ENCODE data around the gene URGCP. TPM values are rescaled to one million over a fixed set of nuclear protein-coding genes. Genes with fewer than 3 reads are reported as not detected.

The URGCP gene
- total RNA-seq, 1 donor from 2014 or later = 28.2 TPM

GRCh38 chr7:43926798-43927123 lies 20.4 kb upstream of the URGCP start:
- TF ChIP-seq CTCF (conservative IDR thresholded peaks at IDR 0.05) = peak; percentile 24
- no peaks in the 10 kb centered on the region for H3K4me1 Mint-ChIP-seq (ENCODE audit: unreplicated experiment)
- peak overlapping the region; percentile 94 for H3K27ac Mint-ChIP-seq
- no peaks in the 10 kb centered on the region for H3K27me3 Mint-ChIP-seq
- peak overlapping the region; percentile 91 for H3K4me3 Mint-ChIP-seq
- no peaks in the 10 kb centered on the region for H3K9me3 Mint-ChIP-seq
- H3K36me3 Mint-ChIP-seq = no peaks in the 10 kb centered on the region
- no peak for DNase-seq (ENCODE audit: extremely low spot score, unreplicated experiment)

- peak within 1 kb of the TSS; percentile 94 for H3K27ac Mint-ChIP-seq
- no peaks in the 10 kb centered on the region for H3K9me3 Mint-ChIP-seq
- H3K27me3 Mint-ChIP-seq = no peaks in the 10 kb centered on the region
Observed at GRCh38 chr7:43925984-43926797, 19.8 kb upstream of the URGCP start, which contains the start of gene UBE2D4. Gene UBE2D4, plus strand, starts transcription at chr7:43926436. Its CDS starts 97 bp downstream, at chr7:43926533.

GRCh38 chr7:43922726-43923125 lies 16.3 kb upstream of the URGCP start:
- peaks cover 3% of the 10 kb centered on the region for H3K36me3 Mint-ChIP-seq
- no peaks in the 10 kb centered on the region for H3K9me3 Mint-ChIP-seq
- no peak overlapping the region for H3K4me3 Mint-ChIP-seq
- no peaks in the 10 kb centered on the region for H3K4me1 Mint-ChIP-seq (ENCODE audit: unreplicated experiment)
- no peak overlapping the region for H3K27ac Mint-ChIP-seq
- no peak for DNase-seq (ENCODE audit: extremely low spot score, unreplicated experiment)
- no peaks in the 10 kb centered on the region for H3K27me3 Mint-ChIP-seq
- TF ChIP-seq CTCF (conservative IDR thresholded peaks at IDR 0.05) = no peak

More at GRCh38 chr7:43925984-43926797, 19.8 kb upstream of the URGCP start, which contains the start of gene UBE2D4:
- no peak for TF ChIP-seq CTCF (conservative IDR thresholded peaks at IDR 0.05)
- peak; percentile 85 for DNase-seq (ENCODE audit: extremely low spot score, unreplicated experiment)
- Mint-ChIP-seq H3K4me3 (peak within 1 kb of the TSS; percentile 92), H3K36me3 (no peaks in the 10 kb centered on the region), H3K4me1 (ENCODE audit: unreplicated experiment) (no peaks in the 10 kb centered on the region)

- no peak overlapping the region for H3K4me3 Mint-ChIP-seq
- no peaks in the 10 kb centered on the region for H3K27me3 Mint-ChIP-seq
- no peaks in the 10 kb centered on the region for H3K9me3 Mint-ChIP-seq
- no peak for TF ChIP-seq CTCF (conservative IDR thresholded peaks at IDR 0.05)
- no peaks in the 10 kb centered on the region for H3K4me1 Mint-ChIP-seq (ENCODE audit: unreplicated experiment)
- H3K27ac Mint-ChIP-seq = no peak overlapping the region
- no peak for DNase-seq (ENCODE audit: extremely low spot score, unreplicated experiment)
- H3K36me3 Mint-ChIP-seq = peaks cover 3% of the 10 kb centered on the region
Observed at GRCh38 chr7:43921423-43921822, 15.0 kb upstream of the URGCP start.

- TF ChIP-seq CTCF (conservative IDR thresholded peaks at IDR 0.05) = no peak
- Mint-ChIP-seq H3K4me1 (ENCODE audit: unreplicated experiment) (no peaks in the 10 kb centered on the region), H3K27ac (no peak overlapping the region), H3K36me3 (peaks cover 3% of the 10 kb centered on the region), H3K27me3 (no peaks in the 10 kb centered on the region), H3K4me3 (no peak overlapping the region), H3K9me3 (no peaks in the 10 kb centered on the region)
- no peak for DNase-seq (ENCODE audit: extremely low spot score, unreplicated experiment)
Observed at GRCh38 chr7:43915907-43916306, 9.5 kb upstream of the URGCP start.

Measured in type B pancreatic cell (in vitro differentiated cells).